IMR-90 (cell line): Measurements from ENCODE around the gene SDHB.

ENCODE experiments used
- CTCF ChIP-seq: conservative IDR thresholded peaks from 2 replicates; pipeline ENCODE4 v1.5.1; 2012; ENCODE audit warnings: mild to moderate bottlenecking, low read depth, low read length, improper control_type of control experiment
- MXI1 ChIP-seq: IDR thresholded peaks from 2 replicates; pipeline ENCODE4 v1.6.1; 2012; ENCODE audit warnings: low read depth, mild to moderate bottlenecking, low read length, moderate library complexity, borderline replicate concordance
- USF2 ChIP-seq: fragments of 150-350 bp; IDR thresholded peaks from 2 replicates; pipeline ENCODE4 v1.6.1; 2017; ENCODE audit warnings: mild to moderate bottlenecking, antibody characterized with exemption, low read length, low read depth

GRCh38 chr1:16975211-16975610 is 78.6 kb downstream of the SDHB start:
- no peak for TF ChIP-seq USF2
- TF ChIP-seq CTCF = no peak
- no peak for TF ChIP-seq MXI1
